ENCODE data around the gene PCBP2.
A peak's percentile ranks its signal among the peaks of the same experiment; 100 is the strongest.
"Not testable (repeated sequence)": the region's sequence is repeated elsewhere in the genome, so short reads cannot be mapped to it uniquely, and the experiment has no call there.

The PCBP2 gene

DNA sequence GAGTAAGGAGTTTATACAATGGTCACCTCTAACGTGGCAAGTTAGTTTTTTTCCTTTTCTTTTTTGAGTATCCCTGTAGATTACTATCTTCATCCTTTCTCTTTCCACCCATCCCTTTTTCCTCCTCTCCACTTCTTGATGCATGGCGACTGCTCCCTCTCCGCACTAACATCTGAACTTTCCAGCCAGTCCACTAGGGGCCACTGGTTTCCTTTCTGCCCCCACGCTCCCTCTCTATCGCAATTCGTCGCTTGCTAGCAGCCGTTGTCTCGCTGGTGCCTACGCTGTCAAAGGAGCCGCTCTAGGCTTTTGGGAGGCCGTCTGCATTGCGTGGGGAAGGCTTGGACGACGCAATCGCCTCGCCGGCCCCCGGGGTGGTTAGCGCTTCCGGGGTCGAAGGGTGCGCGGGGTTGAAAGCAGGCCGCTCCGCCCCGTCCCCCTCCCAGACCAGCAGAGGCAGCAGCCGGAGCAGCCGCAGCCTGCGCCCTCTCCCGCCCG is at the start of gene PCBP2:
Gene PCBP2 (plus strand): TSS at position 442 of the 498 bp plus-strand sequence. CDS start 2,699 bp downstream, outside the sequence.
- peak; percentile 100 for DNase-seq

DNA sequence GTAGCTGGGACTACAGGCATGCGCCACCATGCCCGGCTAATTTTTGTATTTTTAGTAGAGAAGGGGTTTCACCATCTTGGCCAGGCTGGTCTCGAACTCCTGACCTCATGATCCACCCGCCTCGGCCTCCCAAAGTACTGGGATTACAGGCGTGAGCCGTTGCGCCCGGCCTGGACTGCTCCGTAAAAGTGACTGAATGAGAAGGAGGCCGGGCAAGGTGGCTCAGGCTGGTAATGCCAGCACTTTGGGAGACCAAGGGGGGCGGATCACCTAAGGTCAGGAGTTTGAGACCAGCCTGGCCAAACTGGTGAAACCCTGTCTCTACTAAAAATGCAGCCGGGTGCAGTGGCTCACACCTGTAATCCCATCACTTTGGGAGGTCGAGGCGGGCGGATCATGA is 49.6 kb upstream of the PCBP2 start:
- DNase-seq = not testable (repeated sequence)

DNA sequence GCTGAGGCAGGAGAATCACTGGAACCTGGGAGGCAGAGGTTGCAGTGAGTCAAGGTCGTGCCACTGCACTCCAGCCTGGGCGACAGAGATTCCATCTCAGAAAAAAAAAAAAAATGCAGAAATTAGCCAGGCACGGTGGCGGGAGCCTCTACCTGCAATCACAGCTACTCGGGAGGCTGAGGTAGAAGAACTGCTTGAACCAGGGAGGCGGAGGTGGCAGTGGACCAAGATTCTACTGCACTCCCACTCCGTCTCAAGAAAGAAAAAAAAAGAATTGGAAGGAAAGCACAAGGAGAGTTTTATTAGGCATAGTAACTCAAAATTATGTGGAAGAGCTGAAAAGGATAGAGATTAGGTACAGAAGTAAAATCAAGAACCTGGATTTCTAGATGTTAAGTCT is 49.0 kb upstream of the PCBP2 start:
- DNase-seq = no peak

DNA sequence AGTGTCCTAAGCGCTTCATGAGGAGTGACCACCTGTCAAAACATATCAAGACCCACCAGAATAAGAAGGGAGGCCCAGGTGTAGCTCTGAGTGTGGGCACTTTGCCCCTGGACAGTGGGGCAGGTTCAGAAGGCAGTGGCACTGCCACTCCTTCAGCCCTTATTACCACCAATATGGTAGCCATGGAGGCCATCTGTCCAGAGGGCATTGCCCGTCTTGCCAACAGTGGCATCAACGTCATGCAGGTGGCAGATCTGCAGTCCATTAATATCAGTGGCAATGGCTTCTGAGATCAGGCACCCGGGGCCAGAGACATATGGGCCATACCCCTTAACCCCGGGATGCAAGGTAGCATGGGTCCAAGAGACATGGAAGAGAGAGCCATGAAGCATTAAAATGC is 41.0 kb upstream of the PCBP2 start:
- no peak for DNase-seq

DNA sequence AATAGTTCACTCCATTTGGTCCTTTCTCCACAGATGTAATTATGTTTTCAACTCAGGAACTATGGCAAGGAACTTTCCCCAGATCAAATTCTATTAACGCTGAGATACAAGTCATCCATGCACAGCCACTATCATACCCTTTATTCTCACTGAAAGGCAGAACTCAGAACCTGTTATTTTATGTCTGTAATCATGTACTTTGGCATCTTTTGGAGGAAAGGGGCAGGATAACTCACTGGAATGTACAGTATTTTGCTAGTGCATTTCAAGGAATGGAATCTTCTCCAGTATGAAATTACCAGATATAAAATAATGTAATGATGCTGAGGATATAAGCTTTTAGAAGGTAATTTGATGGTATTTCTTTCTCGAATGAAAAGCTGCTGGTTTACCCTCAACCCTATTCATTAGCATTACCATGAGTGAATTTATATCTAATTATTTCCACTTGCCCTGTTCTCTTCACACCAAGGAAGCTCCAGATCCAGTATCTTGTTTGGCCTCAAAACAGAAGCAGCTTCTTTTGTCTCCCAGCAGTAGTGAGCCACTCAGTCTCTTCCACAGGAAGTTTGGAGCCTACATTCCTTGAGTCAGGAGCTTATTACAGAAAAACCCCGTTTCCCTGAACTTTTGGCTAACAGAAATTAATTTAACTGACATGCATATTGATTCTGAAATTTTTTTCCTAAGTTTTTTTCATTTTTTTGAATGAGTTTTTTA is 38.3 kb upstream of the PCBP2 start:
- no peak for DNase-seq

DNA sequence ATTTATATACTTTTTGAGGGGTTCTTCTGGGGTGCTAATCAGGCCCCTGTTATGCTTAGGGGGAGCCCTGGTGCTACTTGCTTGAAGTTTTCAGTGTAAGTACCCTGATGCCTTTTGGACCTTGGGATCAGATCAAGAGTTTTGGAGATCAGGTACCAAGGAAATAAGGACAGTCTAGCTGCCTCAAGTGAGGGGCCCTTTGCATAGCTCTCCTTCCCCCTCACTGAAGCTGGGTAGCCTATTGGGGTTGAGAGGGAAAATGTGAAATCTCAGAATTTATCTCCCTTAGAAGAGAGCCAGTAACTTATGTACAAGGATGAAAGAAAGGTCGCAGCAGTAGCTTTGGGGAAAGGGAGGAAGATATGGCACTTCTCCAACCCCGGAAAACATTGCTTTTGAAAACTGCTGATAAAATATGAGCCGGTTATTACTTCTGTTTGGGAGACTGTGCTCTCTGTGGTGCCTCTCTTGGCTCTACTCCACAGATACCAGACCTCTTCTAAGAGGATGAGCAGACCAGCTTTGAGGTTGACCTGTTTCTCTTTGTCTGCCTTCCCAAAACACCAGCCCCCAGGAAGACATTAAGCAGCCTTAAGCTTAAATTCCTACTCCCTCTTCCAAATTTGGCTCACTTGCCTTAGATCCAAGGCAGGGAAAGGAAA is 37.0 kb upstream of the PCBP2 start:
- DNase-seq = peak; percentile 80

DNA sequence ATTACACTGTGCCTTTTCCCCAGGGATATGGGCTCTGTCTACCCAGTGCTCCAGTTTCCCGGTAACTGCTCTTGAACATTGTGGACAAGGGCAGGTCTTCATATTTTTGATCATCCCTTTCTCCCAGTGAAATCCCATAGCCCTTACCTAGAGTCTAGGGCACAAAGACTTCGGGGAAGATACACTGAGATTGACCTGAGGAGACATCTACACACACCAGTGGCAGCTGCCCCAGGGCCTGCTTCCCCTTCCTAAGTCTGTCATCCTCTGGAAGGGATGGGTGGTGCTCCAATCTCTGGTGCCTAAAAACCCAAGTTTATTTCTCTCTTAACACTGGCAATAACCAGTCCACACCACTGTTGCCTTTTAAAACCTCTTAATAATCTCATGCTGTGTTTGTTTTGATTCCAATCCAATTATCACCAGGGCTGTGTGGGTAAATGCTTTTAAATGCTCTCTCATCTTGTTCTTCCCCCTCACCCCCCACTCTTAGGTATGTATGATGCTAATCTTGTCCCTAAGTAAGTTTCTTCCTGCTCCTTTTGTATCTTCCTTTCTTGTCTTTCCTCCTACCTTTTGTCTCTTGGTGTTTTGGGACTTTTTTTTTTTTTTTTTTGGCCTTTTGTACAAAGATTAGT is 36.0 kb upstream of the PCBP2 start:
- DNase-seq = peak; percentile 96

DNA sequence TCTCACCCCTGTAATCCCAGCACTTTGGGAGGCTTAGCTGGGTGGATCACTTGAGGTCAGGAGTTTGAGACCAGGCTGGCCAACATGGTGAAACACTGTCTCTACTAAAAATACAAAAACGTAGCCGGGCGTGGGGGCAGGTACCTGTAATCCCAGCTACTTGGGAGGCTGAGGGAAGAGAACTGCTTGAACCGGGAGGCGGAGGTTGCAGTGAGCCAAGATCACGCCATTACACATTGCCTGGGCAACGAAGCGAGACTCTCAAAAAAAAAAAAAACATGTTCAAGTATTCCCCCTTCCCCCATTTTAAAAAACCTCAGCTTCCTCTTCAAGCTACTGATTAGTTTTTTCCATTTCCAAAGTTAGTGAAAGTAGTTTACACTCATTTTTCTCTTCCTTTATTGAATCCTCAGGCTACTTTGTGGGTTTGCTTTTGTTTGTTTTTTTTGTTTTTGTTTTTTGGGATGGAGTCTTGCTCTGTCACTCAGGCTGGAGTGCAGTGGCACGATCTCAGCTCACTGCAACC is 34.5 kb upstream of the PCBP2 start:
- DNase-seq = peak; percentile 79

DNA sequence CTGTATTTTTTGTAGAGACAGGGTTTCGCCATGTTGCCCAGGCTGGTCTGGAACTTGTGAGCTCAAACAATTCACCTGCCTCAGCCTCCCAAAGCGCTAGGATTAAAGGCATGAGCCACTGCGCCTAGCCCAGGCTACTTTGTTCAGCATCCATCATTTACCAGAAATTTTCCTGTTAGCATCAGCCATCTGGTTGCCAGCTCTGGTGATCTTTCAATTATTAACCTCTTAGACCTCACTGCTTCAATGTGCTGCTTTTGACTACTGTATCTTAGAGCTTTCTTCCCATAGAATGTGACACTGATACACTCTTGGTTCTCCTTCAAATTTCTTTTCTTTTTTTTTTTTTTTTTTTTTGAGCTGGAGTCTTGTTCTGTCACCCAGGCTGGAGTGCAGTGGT is 33.7 kb upstream of the PCBP2 start:
- DNase-seq = peak; percentile 45

DNA sequence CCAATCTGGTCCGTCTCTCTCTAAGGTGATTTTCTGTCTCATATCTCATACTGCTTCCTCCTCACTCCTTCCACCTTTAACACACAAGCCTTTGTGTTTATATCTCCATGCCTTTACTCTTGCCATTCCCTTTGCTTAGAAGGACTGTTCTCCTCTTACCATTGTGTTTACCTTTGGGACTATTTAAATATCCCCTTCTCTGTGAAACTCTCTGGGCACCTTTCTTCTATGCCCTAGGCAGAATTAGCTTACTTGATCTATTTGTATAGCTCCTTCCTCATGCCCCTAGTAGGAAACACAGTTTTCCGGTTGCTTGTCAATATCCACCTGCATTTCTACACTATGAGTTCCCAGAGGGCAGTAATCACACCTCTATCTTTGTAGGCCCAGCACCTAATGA is 32.1 kb upstream of the PCBP2 start:
- DNase-seq = no peak

DNA sequence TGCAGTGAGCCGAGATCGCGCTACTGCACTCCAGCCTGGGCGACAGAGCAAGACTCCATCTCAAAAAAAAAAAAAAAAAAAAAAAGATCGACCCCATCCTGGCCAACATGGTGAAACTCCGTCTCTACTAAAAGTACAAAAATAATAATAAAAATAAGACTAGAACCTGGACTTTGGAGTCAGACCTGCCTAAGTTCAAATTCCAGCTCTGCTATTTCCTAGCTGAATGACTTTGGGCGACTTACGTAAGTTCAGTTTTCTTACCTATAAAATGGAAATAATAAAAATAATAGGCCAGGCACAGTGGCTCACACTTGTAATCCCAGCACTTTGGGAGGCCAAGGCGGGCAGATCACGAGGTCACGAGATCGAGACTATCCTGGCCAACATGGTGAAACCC is 29.7 kb upstream of the PCBP2 start:
- not testable (repeated sequence) for DNase-seq

DNA sequence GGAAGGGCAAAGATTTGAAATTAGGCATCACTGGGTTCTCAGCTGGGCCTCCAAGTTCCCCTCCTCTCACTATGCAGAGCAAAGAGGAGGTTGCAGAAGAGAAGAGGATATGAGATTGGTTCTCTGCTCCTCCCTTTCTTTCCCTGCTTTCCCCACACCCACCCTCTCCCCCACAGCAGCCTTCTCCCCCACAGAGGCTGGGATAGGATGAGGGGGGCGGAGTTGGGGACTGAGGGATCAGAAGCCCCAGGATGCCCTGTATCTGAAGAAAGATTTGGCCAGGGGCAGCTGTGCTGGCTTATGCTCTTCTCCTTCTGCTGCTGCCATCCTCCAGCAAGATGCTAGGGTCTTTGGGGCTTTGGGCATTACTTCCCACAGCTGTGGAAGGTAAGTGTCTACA is 28.3 kb upstream of the PCBP2 start, which contains the start of gene AMHR2:
Gene AMHR2 (plus strand): TSS at position 259 of the 400 bp plus-strand sequence. CDS start 80 bp downstream, at position 339.
- DNase-seq = peak; percentile 68

DNA sequence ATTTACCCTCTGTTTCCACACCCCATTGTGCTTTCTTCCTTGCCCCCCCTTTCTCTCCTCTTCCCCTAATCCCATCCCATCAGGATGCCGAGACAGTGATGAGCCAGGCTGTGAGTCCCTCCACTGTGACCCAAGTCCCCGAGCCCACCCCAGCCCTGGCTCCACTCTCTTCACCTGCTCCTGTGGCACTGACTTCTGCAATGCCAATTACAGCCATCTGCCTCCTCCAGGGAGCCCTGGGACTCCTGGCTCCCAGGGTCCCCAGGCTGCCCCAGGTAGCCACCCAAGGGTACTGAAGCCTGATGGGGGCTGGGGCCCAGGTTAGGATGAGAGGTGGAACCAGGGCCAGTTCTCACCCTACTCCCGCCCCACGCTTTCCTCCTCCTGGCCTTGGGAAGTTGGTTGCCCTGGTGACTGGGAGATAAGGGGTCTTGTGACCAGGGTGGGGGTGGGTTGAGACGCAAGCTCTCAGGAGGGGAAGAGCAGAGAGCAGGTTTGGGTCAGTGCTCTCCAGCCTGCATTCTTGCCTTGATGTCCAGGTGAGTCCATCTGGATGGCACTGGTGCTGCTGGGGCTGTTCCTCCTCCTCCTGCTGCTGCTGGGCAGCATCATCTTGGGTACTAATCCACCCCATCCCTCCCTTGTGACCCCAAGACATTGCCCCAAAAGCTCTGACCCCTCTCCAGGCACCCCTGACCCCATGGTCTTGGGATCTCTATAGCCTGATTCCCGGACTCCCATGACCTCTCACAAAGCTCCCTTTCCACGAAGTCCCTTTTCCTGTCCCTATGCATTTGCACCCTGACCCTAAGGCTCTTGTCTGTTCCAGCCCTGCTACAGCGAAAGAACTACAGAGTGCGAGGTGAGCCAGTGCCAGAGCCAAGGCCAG is 27.0 kb upstream of the PCBP2 start:
- DNase-seq = peak; percentile 45

DNA sequence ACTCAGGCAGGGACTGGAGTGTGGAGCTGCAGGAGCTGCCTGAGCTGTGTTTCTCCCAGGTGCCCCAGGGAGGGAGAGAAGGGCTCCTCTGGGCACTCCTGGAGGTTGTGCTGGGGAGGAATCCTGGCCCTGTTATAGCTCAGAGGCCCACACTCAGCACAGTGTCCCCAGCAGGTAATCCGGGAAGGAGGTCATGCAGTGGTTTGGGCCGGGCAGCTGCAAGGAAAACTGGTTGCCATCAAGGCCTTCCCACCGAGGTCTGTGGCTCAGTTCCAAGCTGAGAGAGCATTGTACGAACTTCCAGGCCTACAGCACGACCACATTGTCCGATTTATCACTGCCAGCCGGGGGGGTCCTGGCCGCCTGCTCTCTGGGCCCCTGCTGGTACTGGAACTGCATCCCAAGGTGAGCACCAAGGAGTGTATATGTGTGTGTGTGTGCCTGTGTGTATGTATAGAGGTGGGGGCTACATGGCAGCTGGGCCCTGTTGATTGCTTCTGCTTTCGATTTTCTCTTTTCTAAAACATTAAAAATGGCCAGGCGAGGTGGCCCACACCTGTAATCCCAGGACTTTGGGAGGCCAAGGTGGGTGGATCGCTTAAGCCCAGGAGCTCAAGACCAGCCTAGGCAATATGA is 26.3 kb upstream of the PCBP2 start:
- DNase-seq = no peak

DNA sequence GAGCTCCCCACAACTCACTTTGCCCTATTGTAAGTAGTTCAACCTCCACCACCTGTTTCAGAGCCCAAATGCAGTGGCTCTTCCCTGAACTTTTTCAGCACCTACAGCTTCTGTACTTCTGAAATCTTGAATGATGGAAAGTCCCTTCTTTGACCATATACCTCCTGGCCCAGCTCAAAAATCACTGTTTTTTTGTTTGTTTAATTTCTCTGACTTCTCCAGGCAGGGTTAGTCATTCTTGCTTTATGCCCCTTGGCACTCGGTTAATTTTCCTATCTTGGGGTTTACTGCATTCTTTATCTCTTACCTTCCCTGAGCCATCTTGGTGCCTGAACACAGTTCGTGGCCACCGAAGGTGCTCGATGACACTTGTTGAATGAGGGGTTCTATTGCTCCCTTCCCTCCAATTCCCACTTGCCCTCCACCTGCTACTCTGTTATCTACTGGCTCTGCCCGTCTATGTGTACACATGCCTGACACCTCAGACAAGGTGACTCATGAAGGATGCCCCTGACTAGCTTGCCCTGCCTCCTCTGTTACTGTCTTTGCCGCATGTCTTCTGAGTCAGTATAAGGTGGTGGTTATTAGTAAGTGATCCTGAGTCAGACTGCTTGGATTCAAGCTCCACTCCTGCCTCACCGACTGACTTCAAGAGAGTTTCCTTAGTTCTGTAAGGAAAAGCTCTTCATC is 23.9 kb upstream of the PCBP2 start:
- no peak for DNase-seq

DNA sequence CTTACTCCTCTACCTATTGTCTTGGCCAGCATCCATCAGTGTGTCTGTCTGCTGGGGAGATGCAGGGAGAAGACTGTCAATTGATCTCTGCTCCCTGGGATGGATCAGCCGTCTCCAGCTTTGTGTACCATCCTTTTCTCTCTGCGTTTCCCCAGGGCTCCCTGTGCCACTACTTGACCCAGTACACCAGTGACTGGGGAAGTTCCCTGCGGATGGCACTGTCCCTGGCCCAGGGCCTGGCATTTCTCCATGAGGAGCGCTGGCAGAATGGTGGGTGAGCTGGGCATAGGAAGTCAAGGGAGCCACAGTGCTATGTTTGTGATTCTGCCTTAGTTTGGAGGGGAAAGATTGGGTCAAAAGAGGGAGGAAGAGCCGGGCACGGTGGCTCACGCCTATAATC is 23.2 kb upstream of the PCBP2 start:
- DNase-seq = no peak

DNA sequence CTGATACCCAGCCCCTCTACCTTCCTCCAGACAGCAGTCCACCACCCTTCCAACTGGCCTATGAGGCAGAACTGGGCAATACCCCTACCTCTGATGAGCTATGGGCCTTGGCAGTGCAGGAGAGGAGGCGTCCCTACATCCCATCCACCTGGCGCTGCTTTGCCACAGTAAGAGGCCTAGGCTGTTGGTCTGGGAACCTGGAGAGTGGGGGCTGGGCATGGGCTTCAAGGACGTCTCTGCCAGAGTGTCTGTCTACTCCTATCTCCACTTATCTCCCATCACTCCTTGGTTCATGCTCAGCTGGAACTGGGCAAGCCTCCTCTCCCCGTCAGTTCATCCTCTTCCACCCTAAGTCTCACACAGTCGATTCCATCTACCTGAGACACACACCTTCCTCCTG is 21.8 kb upstream of the PCBP2 start:
- no peak for DNase-seq

DNA sequence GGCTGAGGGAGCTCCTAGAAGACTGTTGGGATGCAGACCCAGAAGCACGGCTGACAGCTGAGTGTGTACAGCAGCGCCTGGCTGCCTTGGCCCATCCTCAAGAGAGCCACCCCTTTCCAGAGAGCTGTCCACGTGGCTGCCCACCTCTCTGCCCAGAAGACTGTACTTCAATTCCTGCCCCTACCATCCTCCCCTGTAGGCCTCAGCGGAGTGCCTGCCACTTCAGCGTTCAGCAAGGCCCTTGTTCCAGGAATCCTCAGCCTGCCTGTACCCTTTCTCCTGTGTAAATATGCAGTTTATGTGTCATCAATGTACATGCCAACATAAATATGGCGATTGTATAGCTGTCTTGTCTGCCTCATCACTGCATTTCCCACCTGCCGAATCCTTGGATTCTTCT is 20.7 kb upstream of the PCBP2 start:
- no peak for DNase-seq

DNA sequence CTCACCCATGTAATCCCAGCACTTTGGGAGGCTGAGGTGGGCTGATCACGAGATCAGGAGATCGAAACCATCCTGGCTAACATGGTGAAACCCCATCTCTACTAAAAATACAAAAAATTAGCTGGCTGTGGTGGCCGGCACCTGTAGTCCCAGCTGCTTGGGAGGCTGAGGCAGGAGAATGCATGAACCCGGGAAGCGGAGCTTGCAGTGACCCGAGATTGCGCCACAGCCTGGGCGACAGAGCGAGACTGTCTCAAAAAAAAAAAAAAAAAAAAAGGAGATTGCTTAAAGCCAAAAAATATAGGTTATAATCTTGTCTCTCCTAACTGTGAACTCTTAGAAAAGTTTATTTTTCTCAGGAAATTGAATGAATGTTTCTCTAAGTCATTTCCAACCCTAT is 16.6 kb upstream of the PCBP2 start:
- DNase-seq = not testable (repeated sequence)

DNA sequence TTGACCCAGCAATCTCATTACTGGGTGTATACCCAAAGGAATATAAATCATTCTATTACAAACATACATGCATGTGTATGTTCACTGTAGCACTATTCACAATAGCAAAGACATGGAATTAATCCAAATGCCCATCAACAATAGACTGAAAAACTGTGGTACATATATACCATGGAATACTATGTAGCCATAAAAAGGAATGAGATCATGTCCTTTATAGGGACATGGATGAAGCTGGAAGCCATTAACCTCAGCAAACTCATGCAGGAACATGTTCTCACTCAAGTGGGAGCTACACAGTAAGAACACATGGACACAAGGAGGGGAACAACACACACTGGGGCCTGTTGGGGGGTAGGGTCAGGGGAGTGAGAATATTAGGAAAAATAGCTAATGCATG is 12.3 kb upstream of the PCBP2 start:
- DNase-seq = not testable (repeated sequence)
